Sigmoid colon (tissue), 7 donors: ENCODE measurements around the gene COL6A2. TPM values are rescaled to one million over a fixed set of nuclear protein-coding genes. Genes with fewer than 3 reads are reported as not detected.

ENCODE experiments used
- DNase-seq: peaks from one replicate; pipeline ENCODE4 v3.0.0-alpha.2; 2019
- H3K27ac ChIP-seq, 4 donors: fragments of 200-600 bp; sonication (generic); one replicate each; pipeline ENCODE4 v1.5.1; 2016 to 2019; ENCODE audit warnings: mild to moderate bottlenecking in 1 of 4
- H3K27me3 ChIP-seq, 3 donors: fragments of 200-600 bp; sonication (generic); one replicate each; pipeline ENCODE4 v1.5.1; 2019; ENCODE audit warnings: mild to moderate bottlenecking in 1 of 3
- H3K36me3 ChIP-seq, 4 donors: fragments of 200-600 bp; sonication (generic); one replicate each; pipeline ENCODE4 v1.5.1; 2016 to 2019
- H3K4me1 ChIP-seq, 4 donors: fragments of 200-600 bp; sonication (generic); one replicate each; pipeline ENCODE4 v1.5.1; 2017 to 2019
- H3K4me3 ChIP-seq, 4 donors: fragments of 200-600 bp; sonication (generic); one replicate each; pipeline ENCODE4 v1.5.1; 2017 to 2019; ENCODE audit warnings: mild to moderate bottlenecking in 2 of 4, moderate library complexity in 1 of 4
- H3K9me3 ChIP-seq, 4 donors: fragments of 200-600 bp in 3 of 4; sonication (generic) in 3 of 4; one replicate each; pipeline versions ENCODE4 v1.5.1 to v1.6.1; 2013 to 2019
- EP300 ChIP-seq, 4 donors: sonication (generic); formaldehyde crosslinking; IDR thresholded peaks; one replicate each; pipeline ENCODE4 v1.6.1; 2017; ENCODE audit warnings: antibody characterized with exemption in 4 of 4
- POLR2A ChIP-seq, 2 donors: fragments of 450-650 bp; IDR thresholded peaks; one replicate each; pipeline ENCODE4 v1.6.1; 2016; ENCODE audit warnings: antibody characterized with exemption in 2 of 2, mild to moderate bottlenecking in 2 of 2, moderate library complexity in 2 of 2
- POLR2AphosphoS5 ChIP-seq, 4 donors: sonication (generic); formaldehyde crosslinking; IDR thresholded peaks; one replicate each; pipeline ENCODE4 v1.6.1; 2017; ENCODE audit warnings: antibody characterized with exemption in 4 of 4
- WGBS, 2 donors: extraction: QIAGEN DNeasy Blood & Tissue Kit; methylation state at CpG; one replicate each; pipeline ENCODE4 v1.1.7; 2013; 5-methylcytosine and 5-hydroxymethylcytosine counted together
- intact Hi-C: fragments of 100-400 bp; cut with DNase I; formaldehyde crosslinking; loops from one replicate; pipeline ENCODE4 v1.15.1; 2023
- polyA plus RNA-seq, 3 donors: library from polyadenylated mRNA; stranded (reverse); fragments of 200-250 nt; gene quantifications; one replicate each; pipeline ENCODE4 v1.2.3, GENCODE V29; 2013
- total RNA-seq, 4 donors: library from RNA; depleted of rRNA; stranded (reverse); fragments of >200 nt; gene quantifications; one replicate each; pipeline ENCODE4 v1.1.0, GENCODE V29; 2016
- TF ChIP-seq, protein P1 (sequence below), 4 experiments: fragments of 450-650 bp in 3 of 4; fragments of 200-600 bp in 1 of 4; IDR thresholded peaks; one replicate each; pipeline ENCODE4 v1.5.1; 2016 to 2019; ENCODE audit warnings: antibody characterized with exemption in 4 of 4, mild to moderate bottlenecking in 3 of 4, moderate library complexity in 2 of 4
- donor health status: healthy with polysubstance abuse.
- donor health status: Bipolar disorder and iron deficiency.
- donor health status: healthy.

COL6A2 gene
- total and polyA plus RNA-seq, 7 donors, result 14.3 to 1,745 (median 570) TPM

DNA sequence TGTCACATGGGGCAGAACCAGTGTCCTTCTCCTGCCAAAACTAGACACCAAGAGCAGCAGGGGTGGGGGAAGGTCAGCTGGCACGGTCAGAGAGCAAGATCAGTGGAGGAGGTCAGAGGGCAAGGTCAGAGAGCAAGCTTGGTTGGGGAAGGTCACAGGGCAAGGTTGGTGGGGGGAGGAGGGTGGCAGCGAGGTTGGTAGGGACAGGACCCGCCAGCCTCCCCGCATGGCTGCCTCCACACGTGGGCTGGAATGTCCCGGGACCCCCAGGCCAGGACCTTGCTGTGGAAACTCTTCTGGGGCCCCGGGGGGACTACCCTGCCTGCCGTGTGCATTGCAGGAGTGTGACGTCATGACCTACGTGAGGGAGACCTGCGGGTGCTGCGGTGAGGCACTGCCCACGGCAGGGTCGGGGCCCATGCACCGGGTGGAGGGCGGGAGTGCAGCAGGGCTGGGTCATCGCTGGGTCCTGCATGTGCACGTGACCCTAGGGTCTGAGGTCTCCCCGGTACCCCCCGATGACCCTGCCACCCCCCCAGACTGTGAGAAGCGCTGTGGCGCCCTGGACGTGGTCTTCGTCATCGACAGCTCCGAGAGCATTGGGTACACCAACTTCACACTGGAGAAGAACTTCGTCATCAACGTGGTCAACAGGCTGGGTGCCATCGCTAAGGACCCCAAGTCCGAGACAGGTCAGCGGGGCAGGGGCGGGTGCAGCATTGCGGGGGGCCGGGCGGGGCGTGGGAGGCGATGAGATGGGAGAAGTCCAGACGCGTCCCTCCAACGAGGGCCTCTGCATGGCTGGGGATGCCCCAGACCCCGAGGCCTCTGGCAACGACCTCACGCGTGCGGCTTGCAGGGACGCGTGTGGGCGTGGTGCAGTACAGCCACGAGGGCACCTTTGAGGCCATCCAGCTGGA, 27.3 kb downstream of the COL6A2 start:
- peak overlapping the region; percentile 6 to 53 (median 39) for H3K27ac ChIP-seq
- TF ChIP-seq POLR2A (IDR thresholded peaks at IDR 0.05) (no peak), POLR2AphosphoS5 (IDR thresholded peaks at IDR 0.05) (peak in 2 of 4 donors; percentile 11 to 25)
- peaks cover 0 to 8% (median 0%) of the 10 kb centered on the region in 4 donors for H3K4me1 ChIP-seq
- H3K36me3 ChIP-seq, result peaks cover 63 to 95% (median 81%) of the 10 kb centered on the region in 4 donors
- DNase-seq, result peak; percentile 64
- intact Hi-C loops, result no loop called here
- no peaks in the 10 kb centered on the region for H3K27me3 ChIP-seq
- no peaks in the 10 kb centered on the region for H3K9me3 ChIP-seq
- H3K4me3 ChIP-seq, result no peak overlapping the region
- WGBS, 2 donors, result 88 to 92% methylated on average over 49 of the region's 49 CpGs

DNA sequence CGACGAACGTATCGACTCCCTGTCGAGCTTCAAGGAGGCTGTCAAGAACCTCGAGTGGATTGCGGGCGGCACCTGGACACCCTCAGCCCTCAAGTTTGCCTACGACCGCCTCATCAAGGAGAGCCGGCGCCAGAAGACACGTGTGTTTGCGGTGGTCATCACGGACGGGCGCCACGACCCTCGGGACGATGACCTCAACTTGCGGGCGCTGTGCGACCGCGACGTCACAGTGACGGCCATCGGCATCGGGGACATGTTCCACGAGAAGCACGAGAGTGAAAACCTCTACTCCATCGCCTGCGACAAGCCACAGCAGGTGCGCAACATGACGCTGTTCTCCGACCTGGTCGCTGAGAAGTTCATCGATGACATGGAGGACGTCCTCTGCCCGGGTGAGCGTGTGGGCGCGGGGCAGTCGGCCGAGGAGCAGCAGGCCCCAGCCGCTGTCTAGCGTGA, 28.0 kb downstream of the COL6A2 start:
- intact Hi-C loops, result no loop called here
- Histone ChIP-seq H3K36me3 (peaks cover 56 to 89% (median 74%) of the 10 kb centered on the region in 4 donors), H3K27me3 (no peaks in the 10 kb centered on the region), H3K9me3 (no peaks in the 10 kb centered on the region), H3K27ac (peak overlapping the region in 3 of 4 donors; percentile 2 to 40 (median 15)), H3K4me3 (no peak overlapping the region), H3K4me1 (peaks cover 0 to 8% (median 0%) of the 10 kb centered on the region in 4 donors)
- TF ChIP-seq POLR2A (IDR thresholded peaks at IDR 0.05), result no peak
- TF ChIP-seq, protein P1, sequence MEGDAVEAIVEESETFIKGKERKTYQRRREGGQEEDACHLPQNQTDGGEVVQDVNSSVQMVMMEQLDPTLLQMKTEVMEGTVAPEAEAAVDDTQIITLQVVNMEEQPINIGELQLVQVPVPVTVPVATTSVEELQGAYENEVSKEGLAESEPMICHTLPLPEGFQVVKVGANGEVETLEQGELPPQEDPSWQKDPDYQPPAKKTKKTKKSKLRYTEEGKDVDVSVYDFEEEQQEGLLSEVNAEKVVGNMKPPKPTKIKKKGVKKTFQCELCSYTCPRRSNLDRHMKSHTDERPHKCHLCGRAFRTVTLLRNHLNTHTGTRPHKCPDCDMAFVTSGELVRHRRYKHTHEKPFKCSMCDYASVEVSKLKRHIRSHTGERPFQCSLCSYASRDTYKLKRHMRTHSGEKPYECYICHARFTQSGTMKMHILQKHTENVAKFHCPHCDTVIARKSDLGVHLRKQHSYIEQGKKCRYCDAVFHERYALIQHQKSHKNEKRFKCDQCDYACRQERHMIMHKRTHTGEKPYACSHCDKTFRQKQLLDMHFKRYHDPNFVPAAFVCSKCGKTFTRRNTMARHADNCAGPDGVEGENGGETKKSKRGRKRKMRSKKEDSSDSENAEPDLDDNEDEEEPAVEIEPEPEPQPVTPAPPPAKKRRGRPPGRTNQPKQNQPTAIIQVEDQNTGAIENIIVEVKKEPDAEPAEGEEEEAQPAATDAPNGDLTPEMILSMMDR (IDR thresholded peaks at IDR 0.05), result no peak
- TF ChIP-seq POLR2AphosphoS5 (IDR thresholded peaks at IDR 0.05), result peak in 2 of 4 donors; percentile 16 to 17
- peak; percentile 64 for DNase-seq
- 85 to 93% methylated on average over 47 of the region's 47 CpGs for WGBS, 2 donors

DNA sequence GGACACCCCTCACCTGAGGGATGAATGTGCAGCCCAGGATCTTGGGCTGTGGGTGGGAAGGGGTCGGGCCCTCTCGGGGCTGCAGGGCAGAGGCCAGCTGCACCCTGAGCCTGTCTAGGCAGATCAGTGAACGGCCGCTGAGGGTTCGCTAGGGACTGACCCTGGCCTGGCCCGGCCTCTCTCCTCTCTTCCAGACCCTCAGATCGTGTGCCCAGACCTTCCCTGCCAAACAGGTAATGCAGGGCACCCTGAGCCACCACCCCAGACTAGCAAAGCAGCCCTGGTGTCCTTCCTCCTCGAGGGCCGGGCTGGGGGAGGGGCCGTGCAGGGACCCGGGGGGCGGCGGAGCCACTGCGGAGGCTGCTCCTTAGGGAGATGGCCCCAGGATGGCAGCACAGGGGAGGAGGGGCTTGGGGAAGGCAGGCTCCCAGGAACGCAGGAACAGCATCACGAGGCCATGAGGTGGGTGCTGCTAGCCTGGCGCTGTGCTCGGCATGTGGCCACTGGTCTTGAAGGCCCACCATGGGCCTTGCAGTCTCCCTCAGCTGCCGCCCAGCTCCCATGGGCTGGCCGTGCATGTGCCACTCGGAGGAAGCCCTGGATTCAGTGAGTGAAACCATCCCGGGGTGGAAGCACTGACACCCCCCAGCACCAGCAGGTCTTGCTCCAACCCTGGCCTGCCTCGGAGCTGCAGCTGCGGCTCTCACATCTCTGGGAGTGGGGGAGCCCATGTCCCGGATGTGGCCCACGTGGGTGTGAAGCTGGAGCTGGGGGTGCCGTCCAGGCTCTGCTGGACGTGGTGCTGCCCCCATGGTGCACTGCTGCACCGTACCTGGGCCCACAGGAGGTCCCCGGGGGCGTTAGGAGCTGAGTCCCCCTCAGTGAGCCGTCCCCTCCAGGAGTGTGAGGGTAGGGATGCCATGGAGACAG, 28.7 kb downstream of the COL6A2 start:
- Histone ChIP-seq H3K27ac (peak overlapping the region in 3 of 4 donors; percentile 9 to 40 (median 15)), H3K36me3 (peaks cover 49 to 82% (median 67%) of the 10 kb centered on the region in 4 donors)

DNA sequence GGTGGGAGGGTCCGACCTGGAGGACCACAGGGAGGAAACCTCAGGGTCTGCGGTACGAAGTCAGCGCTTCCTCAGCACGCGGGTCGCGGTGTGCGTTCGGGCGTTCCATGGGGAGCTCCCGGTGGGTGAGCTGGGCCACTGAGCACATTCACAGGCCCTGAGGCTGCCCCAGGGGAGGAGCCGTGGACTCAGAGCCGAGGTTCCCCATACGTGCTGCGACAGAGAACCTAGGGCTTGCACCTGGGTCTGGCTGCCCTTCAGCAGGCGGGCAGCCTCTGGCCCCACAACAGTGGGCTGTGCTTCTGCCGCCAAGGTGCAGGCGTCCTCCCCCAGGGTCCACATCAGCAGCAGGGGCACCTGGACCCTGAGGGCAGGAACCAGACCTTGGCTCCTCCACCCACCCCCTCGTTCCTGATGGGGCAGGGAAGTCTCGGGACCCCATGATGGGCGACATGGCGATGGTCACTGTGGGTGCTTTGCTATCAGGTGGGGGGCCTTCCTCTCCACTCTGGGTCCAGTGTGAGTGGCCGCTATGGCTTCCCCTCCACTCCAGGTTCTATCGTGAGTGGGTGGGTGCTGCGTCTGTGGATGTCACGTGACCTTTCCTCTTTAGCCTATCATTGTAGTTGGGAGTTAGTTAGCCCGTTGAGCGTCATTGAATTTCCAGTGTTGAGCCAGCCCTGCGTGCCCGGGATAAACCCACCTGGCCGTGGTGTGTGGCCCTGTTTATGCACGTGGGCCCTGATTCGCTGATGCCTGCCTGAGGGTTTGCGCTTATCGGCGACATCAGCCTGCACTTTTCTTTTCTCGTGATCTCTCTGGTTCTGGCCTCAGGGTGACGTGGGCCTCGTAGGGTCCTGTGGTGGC, 29.6 kb downstream of the COL6A2 start:
- TF ChIP-seq EP300 (IDR thresholded peaks at IDR 0.05) (no peak), POLR2AphosphoS5 (IDR thresholded peaks at IDR 0.05) (peak in 1 of 4 donors; percentile 6)
- no peaks in the 10 kb centered on the region for H3K9me3 ChIP-seq
- H3K27me3 ChIP-seq, result no peaks in the 10 kb centered on the region
- H3K27ac ChIP-seq, result peak overlapping the region in 3 of 4 donors; percentile 20 to 45 (median 31)
- H3K4me3 ChIP-seq, result no peak overlapping the region
- DNase-seq, result peak; percentile 63
- peaks cover 0 to 8% (median 0%) of the 10 kb centered on the region in 4 donors for H3K4me1 ChIP-seq
- 87% methylated on average over 40 of the region's 40 CpGs for WGBS, 2 donors
- H3K36me3 ChIP-seq, result peaks cover 40 to 77% (median 58%) of the 10 kb centered on the region in 4 donors
- intact Hi-C loops, result no loop called here

More for the DNA sequence above, 28.7 kb downstream of the COL6A2 start:
- WGBS, 2 donors, result 79 to 85% methylated on average over 32 of the region's 32 CpGs
- H3K4me3 ChIP-seq, result no peak overlapping the region
- H3K4me1 ChIP-seq, result peaks cover 0 to 8% (median 0%) of the 10 kb centered on the region in 4 donors
- H3K27me3 ChIP-seq, result no peaks in the 10 kb centered on the region
- DNase-seq, result peak; percentile 67
- intact Hi-C loops, result no loop called here
- H3K9me3 ChIP-seq, result no peaks in the 10 kb centered on the region
- TF ChIP-seq EP300 (IDR thresholded peaks at IDR 0.05) (no peak), POLR2AphosphoS5 (IDR thresholded peaks at IDR 0.05) (peak in 1 of 4 donors; percentile 16)

DNA sequence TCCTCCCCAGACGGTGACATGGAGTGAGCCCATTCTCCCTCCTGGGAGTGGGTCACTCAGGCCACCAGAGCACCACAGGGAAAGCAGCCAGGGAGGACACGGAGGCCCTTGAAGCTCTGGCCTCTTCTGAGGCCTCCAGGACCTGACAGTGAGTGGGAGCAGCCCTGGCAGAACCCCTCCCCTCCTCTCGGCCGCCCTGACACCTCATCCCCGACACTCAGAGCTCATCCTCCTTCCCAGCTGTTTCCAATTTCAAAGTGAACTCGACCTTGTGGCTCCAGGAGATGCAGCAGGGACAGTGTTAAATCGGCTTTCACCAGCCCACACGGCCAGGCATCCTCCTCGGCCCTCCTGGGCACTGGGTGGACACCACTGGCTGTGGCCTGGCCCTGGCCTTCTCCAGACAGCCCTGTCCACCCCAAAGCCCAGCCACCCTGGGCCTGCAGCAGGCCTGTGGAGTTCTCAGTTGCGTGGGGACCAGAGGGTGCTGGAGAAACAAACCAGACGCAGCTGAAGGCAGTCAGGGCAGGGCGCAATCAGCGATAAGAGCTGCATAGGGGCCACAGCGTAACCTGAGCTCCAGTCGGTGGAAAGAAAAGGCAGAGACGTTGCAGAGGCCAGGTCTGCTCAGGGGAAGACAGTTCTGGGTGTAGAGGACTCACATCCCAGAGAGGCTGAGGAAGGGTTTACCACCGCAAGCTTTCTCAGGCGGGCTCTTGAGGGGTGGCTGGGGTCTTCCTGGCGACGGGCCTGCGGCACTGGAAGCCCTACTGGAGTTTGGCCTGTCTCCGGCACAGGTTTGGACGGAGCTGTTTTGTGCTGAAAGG, 30.4 kb downstream of the COL6A2 start:
- Histone ChIP-seq H3K27me3 (no peaks in the 10 kb centered on the region), H3K36me3 (peaks cover 36 to 77% (median 49%) of the 10 kb centered on the region in 4 donors), H3K4me1 (peaks cover 0 to 8% (median 0%) of the 10 kb centered on the region in 4 donors), H3K27ac (peak overlapping the region in 3 of 4 donors; percentile 20 to 45 (median 36)), H3K9me3 (no peaks in the 10 kb centered on the region), H3K4me3 (no peak overlapping the region)
- TF ChIP-seq POLR2AphosphoS5 (IDR thresholded peaks at IDR 0.05), result no peak
- TF ChIP-seq, protein P1 (IDR thresholded peaks at IDR 0.05), result no peak
- no peak for TF ChIP-seq POLR2A (IDR thresholded peaks at IDR 0.05)
- TF ChIP-seq EP300 (IDR thresholded peaks at IDR 0.05), result no peak
- intact Hi-C loops, result no loop called here
- 68 to 74% methylated on average over 23 of the region's 23 CpGs for WGBS, 2 donors
- DNase-seq, result peak; percentile 65
